GM19463 (cell line): Measurements from ENCODE around the gene POC1B.

Experiments used
- ATAC-seq: cut with Tn5 transposase; IDR thresholded peaks from one replicate; pipeline ENCODE4 v1.9.1; 2021; ENCODE audit warnings: mild to moderate bottlenecking, moderate library complexity; ENCODE audit not compliant: unreplicated experiment

The POC1B gene

DNA sequence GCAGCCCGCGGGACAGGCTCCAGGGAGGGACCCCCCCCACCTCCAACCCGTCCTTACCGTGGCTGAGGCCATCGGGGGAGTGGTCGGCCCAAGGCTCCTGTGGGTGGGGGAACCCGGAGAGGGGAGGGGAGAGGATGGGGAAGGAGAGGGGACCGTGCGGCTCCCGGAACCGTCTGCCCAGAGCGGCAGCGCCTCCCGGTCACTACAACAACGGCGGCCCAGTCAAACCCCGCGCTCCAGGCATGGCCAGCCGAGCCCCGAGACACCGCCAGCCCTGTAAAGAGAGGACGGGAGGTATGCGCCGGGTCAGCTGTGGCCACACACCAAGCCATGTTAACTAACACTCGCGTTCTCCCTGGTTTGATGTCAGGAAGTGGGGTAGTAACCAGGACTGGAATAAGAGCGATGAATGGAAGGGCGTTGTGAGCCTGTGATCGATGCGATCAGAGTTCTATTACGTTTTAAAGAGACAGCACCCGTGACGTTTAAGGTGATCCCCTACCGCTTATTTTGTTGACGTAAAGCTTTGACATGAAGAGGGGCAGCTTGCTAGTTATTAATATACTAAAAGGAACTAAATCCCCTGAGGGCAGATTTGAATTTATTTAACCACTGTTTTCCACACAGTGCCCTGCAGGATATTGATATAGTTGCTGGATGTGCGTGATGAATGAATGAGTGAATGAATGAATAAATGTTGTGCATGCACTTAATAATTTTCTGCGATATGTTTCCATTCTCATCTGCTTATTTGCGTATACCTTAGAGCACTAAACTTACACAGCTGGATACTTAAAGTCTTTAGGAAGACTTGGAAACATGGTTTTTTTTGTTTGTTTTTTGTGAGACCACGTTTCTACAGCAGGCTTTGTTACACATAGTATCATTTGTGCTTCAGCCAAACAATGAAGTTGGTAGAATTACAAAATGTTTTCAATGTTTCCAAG, at the start of gene POC1B:
POC1B (minus strand) TSS at position 224 of the 947 bp plus-strand sequence; CDS start at position 72, 152 bp downstream.
- peak; percentile 62 for ATAC-seq

DNA sequence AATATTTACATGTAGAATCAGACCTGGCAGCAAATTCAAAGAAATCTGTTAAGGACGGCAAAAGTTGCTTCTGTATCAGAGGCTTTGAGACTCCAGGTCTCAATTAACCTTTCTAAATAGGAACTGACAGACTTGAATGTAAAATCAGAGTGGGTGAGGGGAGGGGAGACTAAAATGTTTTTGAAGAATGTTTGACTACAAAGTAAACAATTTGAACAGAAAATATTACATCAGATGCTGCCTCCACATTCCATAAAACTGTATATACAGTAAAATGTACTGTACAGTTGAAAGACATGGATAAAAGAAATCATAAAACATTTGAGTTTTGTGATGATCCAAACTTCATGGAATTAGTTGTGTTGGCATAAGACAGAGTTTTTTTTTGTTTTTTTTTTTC, 49.5 kb upstream of the POC1B start:
- ATAC-seq, result no peak

DNA sequence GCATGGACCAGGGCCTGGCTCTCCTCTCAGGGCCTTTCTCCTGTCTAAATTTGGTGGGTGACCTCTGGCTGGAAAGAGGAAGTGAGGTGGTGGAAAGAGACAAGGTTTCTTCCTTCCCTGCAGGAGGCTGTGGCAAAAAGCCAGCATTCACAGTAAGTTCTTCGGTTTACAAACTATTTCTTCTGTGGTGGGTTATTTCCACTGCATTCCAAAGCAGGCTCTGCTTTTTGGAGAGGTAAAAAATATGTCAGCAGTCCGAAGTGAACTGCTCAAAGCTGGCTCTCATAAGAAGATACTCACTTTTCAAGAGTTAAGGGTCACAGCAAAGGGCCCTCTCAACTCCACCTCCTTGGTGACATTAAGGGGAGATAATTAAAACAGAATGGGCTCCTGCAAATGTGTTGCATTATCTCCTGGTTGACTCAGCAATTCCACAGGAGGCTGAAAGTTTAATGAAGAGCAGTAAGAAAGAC, 48.9 kb upstream of the POC1B start:
- ATAC-seq, result no peak

DNA sequence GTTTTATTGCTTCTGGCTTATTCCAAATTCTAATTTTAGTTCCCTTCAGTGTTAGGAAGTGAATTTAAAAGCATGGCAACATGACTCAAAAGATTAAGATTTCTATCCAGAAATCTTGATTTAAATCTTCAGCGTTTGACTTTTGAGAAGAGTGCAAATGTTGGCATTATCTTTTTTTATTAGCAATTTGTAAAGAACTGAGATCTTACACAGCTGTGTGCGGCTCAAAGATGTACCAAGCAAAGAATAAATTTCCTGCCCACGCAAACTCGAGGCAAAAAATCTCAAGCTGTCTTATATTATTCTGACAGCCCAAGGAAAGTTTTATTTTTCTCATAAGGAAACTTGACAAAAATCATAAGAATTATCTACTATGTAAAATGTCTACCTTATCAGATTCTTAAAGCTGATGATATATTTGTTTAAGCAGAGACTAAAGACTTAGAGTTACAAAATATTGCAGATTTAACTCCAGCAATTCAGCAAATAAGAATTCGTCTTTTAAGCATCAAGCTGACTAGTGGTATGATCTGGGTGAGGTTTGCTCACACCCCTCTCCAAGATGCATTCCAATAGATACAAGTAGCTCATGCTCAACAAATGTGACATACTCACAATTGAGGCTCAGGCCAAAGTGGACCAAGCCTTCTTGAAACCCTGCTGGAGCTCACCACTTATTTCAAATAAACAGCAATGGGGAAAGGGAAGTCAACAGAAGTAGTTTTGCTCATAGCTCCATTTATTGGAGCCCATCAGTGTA, 47.4 kb upstream of the POC1B start:
- no peak for ATAC-seq

DNA sequence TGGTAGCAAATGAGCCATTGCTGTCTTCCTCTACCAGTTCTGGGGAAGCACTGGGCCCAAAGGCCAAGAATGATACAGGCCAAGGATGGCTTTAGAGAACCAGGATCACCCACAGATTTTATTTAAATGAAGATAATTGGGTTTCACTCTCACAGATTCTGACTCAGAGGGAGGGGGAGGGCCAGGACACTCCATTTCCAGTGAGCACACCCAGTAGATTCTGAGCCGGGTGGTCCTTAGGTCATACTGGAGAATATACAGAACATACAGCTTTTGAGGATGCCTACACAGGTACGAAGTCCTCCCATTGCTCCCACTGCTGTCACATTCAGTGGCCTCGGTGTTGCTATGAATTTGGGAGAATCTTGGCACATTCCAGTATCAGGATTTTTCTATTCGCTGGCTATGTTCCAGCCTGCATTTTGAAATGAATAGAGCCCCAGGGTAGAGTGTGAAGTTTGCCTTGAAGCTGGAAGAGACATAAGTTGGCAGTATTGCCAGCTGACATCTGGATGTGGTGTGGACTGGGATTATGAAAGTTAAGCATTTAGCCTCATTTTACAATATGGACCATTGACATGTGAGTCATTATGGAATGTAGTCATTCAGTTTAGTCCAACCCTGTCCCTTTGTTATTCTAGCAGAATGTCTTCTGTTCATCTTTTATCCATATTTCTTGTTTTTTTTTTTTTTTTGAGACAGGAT, 45.8 kb upstream of the POC1B start:
- no peak for ATAC-seq

DNA sequence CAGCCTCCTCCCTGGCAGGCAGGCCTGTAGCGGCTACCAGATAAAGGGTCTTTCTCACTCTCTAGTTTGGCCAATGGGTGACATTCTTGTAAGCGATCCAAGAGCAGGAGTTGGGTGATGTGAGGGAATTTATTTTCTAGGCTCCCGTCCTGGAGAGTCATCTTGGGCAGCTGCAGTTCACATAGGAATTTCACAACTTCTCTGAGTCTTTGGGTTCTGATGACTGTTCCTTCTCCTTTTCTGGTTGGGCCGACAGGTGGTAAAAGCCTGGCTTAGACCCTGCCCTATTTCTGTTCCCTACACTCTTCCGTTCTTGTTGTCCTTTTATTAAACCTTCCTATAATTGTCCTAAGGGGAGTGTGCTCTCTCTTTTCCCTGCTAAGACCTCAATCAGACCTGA, 42.6 kb upstream of the POC1B start:
- ATAC-seq, result no peak

DNA sequence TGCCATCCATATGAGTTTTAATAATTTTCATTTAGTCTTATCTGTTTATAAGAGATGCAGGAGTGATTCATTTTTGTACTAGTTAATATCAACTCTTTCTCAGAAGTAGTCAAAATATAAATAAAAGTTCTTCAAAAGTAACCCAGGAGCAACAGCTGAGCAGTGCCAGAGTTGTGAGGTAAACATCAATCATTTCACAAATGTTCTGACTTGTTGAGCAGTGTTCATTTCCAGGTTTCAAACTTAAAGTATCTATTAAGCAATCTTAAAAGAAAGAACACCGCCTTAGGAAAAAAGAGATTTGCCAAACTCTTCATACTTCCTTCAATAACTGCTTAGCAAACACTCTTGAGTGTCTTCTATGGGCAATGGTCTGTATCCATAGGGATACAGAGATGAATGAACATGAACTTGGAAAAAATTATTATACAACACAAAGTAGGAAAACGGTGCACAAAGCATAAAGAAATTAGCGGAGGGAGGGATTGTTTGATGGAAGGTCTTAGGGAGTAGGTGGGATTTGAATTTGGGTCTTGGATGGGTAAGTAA, 41.9 kb upstream of the POC1B start:
- ATAC-seq, result no peak

DNA sequence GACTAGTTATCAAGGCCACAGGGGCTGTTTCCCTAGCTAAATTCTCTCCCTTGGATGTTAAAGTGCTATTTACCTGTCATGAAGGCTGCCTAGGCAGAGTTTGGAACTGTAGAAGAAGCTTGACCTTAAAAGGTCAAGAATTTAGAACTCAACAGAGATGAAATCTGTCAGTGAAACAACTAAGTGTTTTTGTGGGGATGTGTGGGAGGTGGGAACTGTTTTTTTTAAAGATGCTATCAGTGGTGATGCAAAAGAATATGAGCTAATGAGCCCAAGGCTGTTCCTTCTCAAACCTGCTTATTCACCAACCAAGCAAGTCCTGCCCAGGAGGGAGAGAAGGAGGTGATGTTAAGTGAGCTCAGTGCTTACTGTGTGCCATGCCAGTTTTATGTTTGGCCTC, 40.8 kb upstream of the POC1B start:
- no peak for ATAC-seq

DNA sequence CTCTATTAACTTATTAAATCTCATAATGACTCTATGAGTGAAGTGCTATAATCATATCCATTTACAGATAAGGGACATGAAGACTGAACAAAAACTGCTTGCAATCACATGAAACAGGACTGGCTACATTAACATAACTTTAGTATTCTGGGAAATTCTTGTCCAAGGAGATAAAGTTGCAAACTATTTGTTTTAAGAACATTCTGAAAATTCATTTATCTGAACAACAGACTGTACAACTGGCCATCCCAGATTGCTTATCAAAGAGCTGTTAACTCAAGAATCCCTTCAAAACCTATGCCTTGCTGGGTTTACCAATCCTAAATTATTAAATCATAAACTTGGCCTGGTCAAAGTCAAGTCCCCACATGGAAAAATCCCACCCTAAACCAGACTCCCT, 39.2 kb upstream of the POC1B start:
- ATAC-seq, result no peak

DNA sequence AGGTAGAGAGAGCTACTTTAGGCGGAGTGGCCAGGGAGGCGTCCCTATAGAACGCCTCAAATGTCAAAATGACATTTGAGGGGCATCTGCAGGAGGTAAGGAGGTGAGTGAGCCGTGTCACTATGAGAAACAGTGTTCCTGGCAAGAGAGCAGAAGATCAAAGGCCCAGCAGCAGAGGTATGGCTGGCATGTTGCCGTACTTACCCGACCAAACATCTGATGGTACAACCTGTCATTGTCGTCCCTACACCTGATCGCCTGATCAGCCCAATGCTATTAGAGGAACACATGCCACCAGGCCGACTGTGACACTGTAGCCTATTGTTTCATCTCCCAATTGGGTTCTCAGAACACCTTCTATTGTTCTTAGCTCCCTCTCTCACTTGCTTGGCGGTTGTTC, 33.9 kb upstream of the POC1B start:
- ATAC-seq, result no peak

DNA sequence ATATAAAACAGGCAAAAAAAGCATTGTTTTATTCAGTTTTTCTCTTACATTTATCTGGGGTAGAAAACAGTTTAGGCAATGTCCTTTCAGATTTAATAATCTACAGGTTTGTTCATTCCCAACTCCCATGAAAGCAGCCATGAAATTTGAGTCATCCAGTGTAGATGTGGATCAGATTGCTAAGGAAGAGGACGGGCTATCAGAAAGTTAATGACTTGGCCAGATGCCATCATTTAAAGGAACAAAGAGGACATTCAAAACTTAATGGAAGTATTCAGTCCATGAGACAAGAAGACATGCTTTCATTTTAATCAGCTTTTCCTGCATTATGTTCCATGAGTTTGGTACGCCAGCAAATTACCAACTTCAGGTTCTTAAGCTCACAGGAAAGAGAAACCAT, 31.1 kb upstream of the POC1B start:
- no peak for ATAC-seq

DNA sequence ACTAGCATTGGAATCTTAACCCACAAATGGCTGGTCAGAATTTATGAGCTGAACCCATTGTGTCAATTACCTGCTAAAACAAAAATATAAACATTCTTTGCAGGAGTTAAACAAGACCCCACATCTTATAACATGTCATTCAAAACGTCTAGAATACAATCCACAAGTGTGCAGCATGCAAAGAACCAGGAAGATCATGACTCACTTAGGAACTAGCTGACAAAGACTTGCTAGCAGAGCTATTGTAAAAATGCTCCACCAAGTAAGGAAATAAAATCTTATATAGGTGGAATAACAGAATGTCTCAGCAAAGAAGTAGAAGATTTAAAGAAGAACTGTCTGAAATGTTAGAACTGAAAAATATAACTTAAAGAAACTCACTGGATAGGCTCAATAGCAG, 26.5 kb upstream of the POC1B start:
- ATAC-seq, result no peak

DNA sequence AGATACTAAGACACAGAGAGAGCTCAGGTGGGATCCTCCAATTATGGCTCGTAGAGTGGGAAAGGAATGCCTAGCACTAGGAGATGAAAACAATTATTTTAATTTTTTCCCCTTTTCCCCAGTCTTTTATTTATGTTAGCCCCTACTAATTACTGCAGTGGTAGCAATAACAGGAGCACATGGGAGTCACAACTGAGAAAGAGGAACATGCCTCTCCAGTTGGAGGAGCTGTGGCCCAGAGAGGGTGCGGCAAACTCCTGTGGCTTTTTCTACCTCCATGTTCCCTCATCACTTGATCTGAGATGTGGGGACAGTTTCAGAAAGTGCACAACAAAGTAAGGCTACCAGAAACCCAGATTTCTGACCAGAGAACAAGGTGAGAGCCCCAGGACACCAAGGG, 25.9 kb upstream of the POC1B start:
- ATAC-seq, result no peak

DNA sequence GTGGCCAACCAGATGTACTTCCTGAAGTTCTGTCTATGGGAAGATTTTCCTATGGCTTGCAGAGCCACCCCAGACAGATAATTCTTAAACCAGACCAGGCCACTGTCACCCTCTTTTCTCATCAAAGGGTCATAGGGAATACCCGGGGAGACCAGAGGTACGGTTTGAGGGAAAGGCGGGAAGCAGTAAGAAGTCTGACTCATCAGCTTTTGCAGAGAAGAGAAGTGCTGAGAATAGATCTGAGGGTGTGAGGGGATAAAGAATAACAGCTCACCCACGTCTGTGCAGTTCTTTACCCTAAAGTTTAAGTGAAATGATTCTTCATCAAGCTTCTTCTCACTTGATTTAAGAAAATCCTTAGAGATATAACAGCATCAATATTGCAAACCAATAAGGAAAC, 21.3 kb upstream of the POC1B start:
- ATAC-seq, result no peak

DNA sequence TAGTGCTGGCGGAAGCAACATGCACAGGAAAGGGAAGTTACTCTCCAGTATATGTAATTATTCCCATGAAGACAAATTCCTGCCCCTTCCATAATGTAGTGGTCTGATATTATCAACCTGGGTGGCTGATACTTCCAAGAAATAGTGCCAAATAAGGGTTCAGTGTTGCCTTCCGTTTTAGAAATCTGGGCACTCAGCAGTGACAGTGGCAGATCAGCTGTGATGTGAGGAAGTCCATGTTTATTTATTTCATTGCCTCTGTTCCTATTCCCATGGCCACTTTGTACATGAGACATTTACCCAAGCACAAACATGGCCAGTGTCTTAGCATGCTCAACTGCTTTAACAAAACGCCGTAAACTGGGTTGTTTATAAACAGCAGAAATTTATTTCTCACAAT, 20.3 kb upstream of the POC1B start:
- no peak for ATAC-seq

DNA sequence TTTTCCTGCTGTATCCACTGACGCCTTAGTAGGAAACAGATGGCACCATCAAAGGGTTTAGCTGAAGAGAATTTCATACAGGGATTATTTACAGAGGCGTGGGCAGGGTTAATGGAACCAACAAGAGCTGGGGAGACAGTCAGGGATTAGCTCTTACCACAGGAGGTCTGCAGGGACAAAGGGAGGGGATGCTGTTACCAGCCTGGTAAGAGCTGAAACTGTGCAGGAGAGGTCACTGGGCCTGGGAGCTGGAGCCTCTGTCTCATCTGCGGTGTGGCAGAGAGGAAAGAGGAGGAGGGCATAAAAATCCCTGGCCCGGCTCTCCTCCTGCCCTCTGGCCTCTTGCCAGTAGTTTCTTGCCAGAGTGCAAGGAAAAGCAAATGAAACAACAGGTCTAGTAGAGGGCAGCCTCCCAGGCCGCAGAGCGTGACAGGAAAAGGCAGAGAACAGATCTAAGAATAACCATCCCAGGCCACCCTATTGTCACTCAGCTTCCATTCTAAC, 18.9 kb upstream of the POC1B start:
- peak; percentile 31 for ATAC-seq

DNA sequence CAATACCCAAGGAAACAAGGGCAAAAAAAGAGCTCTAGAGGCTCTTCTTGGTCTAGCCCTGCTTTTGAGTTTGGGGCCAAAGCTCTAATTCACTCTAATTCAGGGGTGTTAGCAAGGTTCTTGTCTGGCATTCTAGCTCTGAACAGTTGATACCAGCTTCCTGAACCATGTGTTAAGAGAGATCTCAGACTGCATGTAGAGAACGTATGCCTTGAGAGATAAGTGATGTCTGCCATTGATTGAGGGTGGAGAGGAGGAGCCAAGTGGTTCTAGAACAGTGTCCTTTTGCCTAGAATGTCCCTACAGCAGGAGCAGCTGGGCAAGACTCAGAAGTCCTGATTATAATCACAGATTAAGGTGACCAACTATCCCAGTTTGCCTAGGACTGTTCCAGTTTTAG, 18.2 kb upstream of the POC1B start:
- ATAC-seq, result no peak

DNA sequence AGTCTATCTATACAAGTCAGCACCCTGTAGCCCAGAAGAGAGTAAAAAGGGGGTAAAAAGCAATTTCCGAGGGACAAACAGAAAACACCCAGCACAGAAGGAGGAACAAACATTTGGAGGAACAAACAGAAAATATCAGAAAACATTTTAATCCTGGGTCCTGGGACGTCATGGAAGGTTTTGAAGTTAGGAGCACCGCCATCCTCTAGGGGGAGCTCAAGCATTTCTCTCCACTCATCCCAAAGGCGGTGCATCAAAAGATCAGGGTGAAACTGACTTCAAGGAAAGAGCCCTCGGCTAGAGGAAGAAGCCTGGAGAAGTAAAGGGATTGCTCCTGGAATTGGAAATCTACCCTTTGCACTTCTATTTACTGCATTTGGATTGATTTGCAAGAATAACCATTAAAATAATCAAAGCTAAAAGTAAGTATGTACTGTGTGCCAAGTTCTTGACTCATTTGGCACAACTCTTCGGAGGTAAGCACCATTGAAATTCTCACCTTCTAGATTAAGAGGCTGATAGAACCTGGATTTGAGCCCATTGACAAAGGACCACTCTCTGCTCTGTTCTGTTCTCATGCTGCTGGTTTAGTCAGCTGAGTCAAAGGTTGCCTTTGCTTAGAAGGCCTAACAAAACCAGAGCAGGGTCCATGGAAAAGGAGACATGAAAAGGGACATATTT, 17.2 kb upstream of the POC1B start:
- ATAC-seq, result peak; percentile 72

DNA sequence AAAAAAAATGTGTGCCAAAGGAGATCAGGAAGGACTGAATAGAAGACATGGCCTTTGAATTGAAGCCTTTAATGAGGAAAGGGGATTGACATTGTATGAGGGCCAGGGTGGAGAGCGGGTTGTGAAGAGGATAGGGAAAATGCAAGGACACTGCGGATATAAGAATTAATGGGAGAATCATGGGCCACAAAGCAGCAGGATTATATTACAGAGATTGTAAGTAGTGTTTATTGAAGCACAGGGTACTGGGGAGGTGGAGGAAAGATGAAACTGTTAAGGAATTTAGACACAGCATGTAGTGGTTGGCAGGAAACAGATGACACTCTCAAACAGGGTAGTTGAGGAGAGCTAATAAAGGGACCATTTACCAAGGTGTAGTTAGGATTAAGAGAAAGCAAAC, 16.4 kb upstream of the POC1B start:
- ATAC-seq, result no peak

DNA sequence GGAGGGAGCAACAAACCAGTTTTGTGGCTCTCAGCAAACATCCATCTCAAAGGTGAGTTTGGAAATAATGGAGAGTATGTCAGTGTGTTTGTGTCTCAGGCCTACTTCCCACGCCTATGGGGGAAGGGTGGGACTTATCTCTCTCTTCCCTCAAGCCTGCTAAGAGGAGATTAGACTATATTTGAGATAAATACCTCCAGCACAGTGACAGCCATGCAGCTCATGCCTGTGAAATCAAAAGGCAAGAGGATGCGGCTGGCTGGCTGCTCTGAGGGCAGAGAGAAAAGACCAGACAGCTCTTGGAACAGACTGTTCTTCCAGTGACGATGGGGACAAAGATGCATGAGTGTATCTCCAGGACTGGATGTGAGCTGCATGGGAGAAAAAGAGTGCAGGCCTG, 14.7 kb upstream of the POC1B start:
- ATAC-seq, result no peak
